ENCODE results near the gene MECR.

Gene MECR

GRCh38 chr1:29254346-29254745 is 23.6 kb upstream of the MECR start:
- DNase-seq = no peak

- no peak for DNase-seq
These were observed 22.4 kb upstream of the MECR start for GRCh38 chr1:29253180-29253579.

- no peak for DNase-seq
These were observed 20.7 kb upstream of the MECR start for GRCh38 chr1:29251164-29252124.

GRCh38 chr1:29249951-29250581 is 19.3 kb upstream of the MECR start:
- DNase-seq = no peak

GRCh38 chr1:29249170-29249691 is 18.5 kb upstream of the MECR start:
- no peak for DNase-seq

DNA sequence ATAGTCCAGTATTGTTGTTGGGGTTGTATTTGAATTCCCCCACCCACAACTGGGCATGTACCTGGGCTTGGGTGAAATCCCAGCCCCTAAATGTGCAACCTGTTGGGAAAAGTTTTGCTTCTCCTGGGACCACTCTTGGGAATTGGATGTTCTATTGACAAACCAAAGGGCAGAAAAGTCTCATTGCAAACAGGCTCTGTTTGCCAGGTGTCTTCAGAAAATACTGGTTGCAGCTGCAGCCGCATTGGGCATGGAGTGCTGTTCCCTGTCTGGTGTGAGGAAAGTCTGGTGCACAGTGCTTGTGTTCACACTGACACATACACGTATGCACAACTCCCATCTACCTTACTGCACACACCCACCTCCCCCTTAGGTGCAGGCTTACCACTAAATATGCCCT is 17.7 kb upstream of the MECR start:
- DNase-seq = no peak

DNA sequence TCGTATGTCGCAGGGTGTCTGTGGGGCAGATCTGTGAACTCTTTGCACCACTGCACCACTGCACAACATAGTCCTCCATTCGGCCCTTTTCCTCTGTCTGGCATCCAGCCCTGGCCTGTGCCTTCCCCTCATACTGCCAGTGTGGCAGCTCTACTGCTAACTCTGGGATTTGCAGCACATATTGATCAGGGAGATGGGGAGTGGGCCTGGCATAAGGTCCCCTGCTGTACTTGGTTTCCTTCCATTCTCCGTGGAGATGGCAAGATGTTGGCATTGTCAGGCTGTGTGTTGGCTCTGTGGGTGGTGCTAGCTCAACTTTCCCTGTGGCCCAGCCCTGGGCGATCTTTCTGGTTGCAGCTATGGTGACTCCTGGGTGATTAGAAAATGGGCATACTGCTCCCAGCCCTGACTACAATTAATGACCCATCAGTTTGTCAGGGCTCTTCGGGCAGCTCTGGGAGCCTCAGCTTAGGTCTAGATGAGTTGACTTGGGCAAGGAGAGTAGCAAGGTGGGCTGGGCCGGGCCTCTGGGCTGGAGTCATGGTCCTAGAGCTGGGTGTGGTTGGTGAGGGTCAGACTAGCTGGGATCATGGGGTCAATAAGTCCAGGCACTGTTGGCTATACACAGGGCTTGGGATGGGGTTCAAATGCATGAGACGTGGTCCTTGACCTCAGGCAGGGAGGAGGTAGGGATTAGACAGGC is 17.0 kb upstream of the MECR start:
- DNase-seq = no peak

DNA sequence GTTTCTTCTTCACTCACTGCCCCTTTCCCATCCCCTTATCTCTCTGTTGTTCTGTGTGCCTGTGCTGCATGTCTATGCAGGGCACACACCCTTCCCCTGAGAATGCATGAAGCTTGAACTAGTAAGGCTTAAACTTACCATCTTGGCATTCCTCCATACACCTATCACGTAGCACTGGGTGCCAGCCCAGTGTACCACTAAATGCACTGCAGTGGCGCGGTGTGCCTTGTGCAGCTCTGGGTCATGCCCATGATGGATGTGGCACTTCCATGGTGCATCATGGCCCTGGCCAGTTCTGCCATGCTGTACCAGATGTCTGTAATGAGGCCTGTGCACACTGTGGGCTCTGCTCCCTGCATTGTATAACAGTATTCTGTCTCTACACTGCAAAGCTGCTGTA is 16.3 kb upstream of the MECR start:
- no peak for DNase-seq

DNA sequence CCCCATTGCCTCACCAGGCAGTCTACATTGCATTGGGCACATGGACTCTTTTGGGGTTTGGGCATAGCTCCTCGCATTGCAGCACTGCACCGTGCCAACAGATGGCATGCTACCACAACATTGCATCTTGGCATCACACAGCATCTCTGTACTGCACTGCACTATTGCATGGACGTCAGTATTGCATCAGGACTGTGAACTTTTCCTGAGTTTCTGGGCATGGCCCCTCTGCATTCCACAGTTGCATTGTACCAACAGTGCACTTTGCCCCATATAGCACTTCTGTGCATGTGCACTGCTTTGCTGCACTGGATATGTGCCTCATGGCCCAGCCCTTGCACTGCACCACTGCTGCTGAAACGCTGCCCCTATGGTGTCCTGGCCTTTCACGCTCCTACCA is 15.1 kb upstream of the MECR start:
- DNase-seq = no peak

DNA sequence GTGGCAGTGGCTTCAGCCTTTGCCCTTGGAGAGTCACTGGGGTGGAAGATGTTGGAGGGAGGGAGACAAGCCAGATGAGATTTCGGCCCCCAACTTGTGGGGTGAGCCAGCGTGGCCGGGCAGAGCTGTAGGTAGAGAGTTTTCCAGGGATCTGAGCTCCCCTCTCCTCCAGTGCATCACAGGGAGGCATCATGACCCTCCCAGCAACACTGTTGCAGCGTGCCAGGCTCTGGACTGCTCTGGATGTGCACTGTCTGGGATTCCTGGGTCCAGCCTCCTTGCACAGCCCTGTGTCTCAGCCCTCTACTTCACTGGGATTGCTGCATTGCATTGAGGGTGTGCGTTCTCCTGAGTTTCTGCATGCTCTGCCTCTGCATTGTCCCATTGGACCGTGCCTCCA is 14.5 kb upstream of the MECR start:
- no peak for DNase-seq

GRCh38 chr1:29243871-29244200 is 13.1 kb upstream of the MECR start:
- DNase-seq = no peak

GRCh38 chr1:29243023-29243870 is 12.5 kb upstream of the MECR start:
- DNase-seq = no peak

GRCh38 chr1:29240986-29241385 is 10.3 kb upstream of the MECR start:
- no peak for DNase-seq

- DNase-seq = no peak
These were observed 9.7 kb upstream of the MECR start for GRCh38 chr1:29240400-29240837.

GRCh38 chr1:29239142-29239541 is 8.4 kb upstream of the MECR start:
- no peak for DNase-seq

GRCh38 chr1:29238620-29239002 is 7.9 kb upstream of the MECR start:
- no peak for DNase-seq

DNA sequence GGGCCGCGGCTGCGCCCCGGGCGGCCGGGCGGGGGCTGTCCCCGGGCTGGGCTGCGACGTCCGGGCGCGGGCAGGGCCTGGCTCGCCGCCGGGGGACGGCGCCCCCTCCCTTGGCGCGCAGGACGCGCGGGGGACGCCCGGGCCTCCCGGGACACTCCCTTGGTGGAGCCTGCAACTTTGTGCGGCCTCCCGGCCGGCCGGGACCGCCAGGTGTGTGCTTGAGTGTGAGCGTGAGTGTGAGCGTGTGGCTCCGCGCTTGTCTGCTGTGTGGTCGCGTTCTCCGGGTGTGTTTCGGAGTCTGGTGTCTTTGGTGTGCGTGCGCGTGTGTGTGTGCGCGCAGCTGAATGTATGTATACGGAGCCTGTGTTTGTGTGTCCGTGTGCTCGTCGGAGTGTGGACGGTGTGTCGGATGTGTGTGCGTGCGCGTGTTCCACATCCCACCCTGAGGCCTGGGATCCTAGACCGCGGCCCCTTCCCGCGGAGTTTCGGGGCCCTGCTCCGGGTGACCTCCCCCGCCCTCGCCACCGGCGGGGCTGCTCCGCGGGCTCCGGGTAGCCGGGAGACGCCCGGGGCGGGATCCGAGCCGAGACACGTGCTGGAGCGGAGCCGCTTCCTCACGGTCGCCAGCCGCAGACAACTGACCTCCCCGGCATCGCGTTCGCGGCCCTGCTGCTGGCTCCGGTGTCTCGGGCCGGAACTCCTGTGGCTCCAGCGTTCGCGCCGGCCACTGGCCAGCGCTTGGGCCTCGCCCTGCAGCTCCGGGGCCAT is 7.3 kb upstream of the MECR start:
- peak in 1 of 2 donors; percentile 20 for DNase-seq

DNA sequence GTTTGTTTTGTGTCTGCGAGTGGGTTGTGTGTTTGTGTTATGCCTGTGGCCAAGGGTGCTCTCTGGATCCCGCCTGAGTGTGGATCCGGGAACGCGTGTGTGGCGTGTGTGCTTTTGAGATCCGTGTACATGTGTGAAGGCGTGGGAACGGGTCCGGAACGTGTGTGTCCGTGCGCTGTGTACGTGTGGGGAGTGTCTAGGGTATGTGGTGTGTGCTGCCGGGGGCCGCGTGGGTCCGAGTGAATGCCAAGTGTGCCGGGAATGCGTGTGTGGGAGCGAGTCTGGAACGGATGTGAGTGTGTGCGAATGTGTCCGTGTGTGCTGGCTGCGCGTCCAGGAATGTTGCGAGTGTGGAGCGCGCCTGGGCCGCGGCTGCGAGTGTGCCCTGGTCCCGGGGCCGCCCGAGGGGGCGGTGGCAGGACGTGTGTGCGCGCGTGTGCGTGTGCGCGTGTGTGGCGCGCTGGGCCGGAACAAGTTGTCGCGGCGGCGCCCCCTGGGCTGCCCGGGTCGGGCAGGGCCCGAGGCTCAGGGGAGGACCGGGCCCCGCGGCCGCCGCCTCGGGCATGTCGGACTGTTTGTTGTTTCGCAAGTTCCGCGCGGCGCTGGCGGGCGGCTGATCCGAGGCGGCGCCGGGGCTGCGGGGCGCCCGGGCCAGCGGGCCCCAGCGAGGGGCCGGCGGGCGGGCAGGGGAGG is 6.5 kb upstream of the MECR start:
- peak in 1 of 2 donors; percentile 25 for DNase-seq

DNA sequence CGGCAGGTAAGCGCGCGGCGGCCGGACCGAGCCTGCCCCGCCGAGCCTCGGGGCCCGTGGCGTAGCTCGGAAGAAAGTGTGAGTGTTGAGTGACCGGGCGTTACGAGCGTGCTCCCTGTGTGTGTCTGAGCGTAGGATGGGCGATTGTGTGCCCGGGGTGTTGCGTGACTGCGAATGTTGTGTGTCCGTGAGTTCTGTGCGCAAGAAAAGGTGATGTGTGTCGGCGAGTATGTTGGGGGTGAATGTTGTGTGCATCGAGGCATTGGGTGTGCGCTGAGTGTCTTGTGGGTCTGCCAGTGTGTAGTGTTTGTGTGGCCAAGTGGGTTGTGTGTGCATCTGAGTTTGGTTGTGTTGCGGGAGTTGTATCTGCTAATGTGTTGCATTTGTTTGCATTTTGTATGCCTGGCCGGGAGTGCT is 6.0 kb upstream of the MECR start:
- DNase-seq = peak in 1 of 2 donors; percentile 28

DNA sequence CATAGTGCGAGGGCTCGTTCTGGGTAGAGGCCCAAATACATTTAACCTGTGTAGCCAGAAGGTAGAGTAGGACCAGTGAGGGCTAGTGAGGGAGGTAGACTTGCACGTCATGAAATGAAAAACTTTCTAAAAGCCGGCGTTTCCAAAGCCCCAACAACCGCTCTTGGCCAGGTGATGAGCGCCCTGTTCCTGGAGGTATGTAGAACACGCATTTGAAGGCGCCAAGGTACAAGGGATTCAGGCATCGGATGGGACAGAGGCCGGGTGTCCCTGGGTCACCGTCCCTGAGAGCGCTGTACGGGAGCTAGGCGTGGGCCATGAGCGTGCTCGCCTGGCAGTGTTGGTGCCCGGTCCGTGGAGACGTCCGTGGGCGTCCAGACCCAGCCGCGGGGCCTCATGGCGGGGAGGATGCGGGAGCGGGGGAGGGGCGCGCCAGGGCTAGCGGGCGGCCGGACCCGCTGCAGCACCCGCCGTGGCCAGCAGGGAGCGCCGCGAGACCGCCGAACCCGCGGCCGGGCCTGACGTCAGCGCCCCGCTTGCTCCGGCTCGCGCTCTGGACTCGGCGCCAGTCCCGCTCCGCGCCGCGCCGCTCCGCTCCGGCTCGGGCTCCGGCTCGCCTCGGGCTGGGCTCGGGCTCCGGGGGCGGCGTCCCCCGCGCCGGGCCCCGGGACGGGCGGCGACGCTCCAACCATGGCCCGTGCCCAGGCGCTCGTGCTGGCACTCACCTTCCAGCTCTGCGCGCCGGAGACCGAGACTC is 5.4 kb upstream of the MECR start, which contains the start of gene PTPRU:
PTPRU (plus strand) TSS at position 568 of the 757 bp plus-strand sequence; CDS start at position 691, 123 bp downstream.
- DNase-seq = peak; percentile 87 to 91
